ENCODE measurements around the gene ILF2. TPM values are rescaled to one million over a fixed set of nuclear protein-coding genes. Genes with fewer than 3 reads are reported as not detected.

Gene ILF2
- total RNA-seq, 4 donors from 2014 or later, result 80.2 to 201 (median 122) TPM

- ATAC-seq (ENCODE audit: low FRiP score) (no peak), DNase-seq (ENCODE audit: low spot score) (no peak)
- no peak for TF ChIP-seq CTCF (IDR thresholded peaks at IDR 0.05)
These were observed 11.6 kb downstream of the ILF2 start for GRCh38 chr1:153659175-153659534.

GRCh38 chr1:153658400-153659174, 12.2 kb downstream of the ILF2 start, which contains the start of gene SNAPIN:
Gene SNAPIN, plus strand, starts transcription at chr1:153658703. Its CDS starts 41 bp downstream, at chr1:153658744.
- DNase-seq (ENCODE audit: low spot score), result peak; percentile 83
- TF ChIP-seq CTCF (IDR thresholded peaks at IDR 0.05), result no peak
- peak; percentile 95 for ATAC-seq (ENCODE audit: low FRiP score)

- no peak for ATAC-seq (ENCODE audit: low FRiP score)
- TF ChIP-seq CTCF (IDR thresholded peaks at IDR 0.05), result no peak
- no peak for DNase-seq (ENCODE audit: low spot score)
These were observed 15.5 kb downstream of the ILF2 start for GRCh38 chr1:153655333-153655732.

- TF ChIP-seq CTCF (IDR thresholded peaks at IDR 0.05), result no peak
- DNase-seq (ENCODE audit: low spot score) (no peak), ATAC-seq (ENCODE audit: low FRiP score) (peak; percentile 85)
These were observed 17.8 kb downstream of the ILF2 start for GRCh38 chr1:153652805-153653500.

- TF ChIP-seq CTCF (IDR thresholded peaks at IDR 0.05), result no peak
- DNase-seq (ENCODE audit: low spot score), result no peak
- ATAC-seq (ENCODE audit: low FRiP score), result no peak
These were observed 19.0 kb downstream of the ILF2 start for GRCh38 chr1:153651771-153652170.

GRCh38 chr1:153649863-153650235, 20.9 kb downstream of the ILF2 start:
- no peak for DNase-seq (ENCODE audit: low spot score)
- no peak for ATAC-seq (ENCODE audit: low FRiP score)
- TF ChIP-seq CTCF (IDR thresholded peaks at IDR 0.05), result no peak

Data from omental fat pad (tissue), 4 donors.